Effector CD4-positive, alpha-beta T cell (primary cell): ENCODE measurements around the gene S100A7A.

ENCODE experiments used
- DNase-seq: peaks from one replicate; pipeline ENCODE4 v3.0.0-alpha.2; 2020

Gene S100A7A

DNA sequence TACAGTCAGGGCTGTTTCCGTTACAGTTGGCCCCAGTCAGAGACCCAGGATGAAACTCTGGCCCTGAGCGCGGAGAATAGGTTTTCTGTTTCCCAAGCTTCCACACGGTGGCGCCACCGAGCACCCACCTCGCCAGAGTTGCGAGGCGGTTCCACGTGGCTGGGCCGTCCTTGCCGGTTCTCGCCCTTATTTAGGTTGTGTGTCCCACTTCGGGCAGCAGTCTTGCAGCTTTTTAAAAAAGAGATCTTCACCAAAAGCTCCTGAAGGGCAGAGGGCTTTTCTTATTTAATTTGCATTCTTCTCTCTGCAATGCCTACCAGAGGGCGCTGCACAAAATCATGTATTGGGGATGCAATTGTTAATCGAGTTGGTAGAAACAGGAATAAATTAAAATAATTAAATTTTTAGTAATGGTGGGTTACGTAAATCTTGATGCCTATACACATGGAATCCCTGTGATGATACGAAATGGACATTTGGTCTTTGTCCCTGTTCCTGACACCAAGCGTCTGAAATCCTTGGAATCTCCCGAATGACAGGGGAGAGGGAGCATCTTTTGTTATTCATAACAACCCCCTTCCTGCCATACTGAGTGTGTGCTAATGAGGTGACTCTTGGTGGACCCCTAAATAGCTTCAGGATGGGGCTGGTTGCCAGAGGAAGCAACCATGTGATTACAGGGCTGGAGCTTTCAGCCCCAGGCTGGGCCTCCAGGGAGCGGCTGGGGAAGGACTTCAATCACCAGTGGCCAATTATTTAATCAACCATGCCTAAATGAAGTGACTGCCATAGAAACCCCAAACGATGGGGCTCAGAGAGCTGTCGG is 49.7 kb downstream of the S100A7A start:
- DNase-seq, result peak; percentile 42

GRCh38 chr1:153466908-153467307 is 50.6 kb downstream of the S100A7A start:
- DNase-seq, result no peak

- DNase-seq, result no peak
Measured at GRCh38 chr1:153470707-153471106, 54.4 kb downstream of the S100A7A start.
